ENCODE data around the gene SLC38A9.

The SLC38A9 gene

GRCh38 chr5:55578771-55579170 is 133.4 kb downstream of the SLC38A9 start:
- H3K4me3 Mint-ChIP-seq = no peak overlapping the region
- H3K27ac Mint-ChIP-seq = peak overlapping the region; percentile 33
- no peaks in the 10 kb centered on the region for H3K27me3 Mint-ChIP-seq (ENCODE audit: low read depth, poor library complexity)
- no peak for DNase-seq
- H3K9me3 Mint-ChIP-seq = no peaks in the 10 kb centered on the region
- no peak for TF ChIP-seq CTCF (IDR thresholded peaks at IDR 0.05)
- H3K4me1 Mint-ChIP-seq = no peaks in the 10 kb centered on the region
- H3K36me3 Mint-ChIP-seq (ENCODE audit: low read depth) = no peaks in the 10 kb centered on the region

GRCh38 chr5:55577353-55578060 is 134.6 kb downstream of the SLC38A9 start:
- no peak for DNase-seq
- Mint-ChIP-seq H3K36me3 (ENCODE audit: low read depth) (no peaks in the 10 kb centered on the region), H3K27ac (peak overlapping the region; percentile 58), H3K9me3 (no peaks in the 10 kb centered on the region), H3K4me1 (no peaks in the 10 kb centered on the region), H3K27me3 (ENCODE audit: low read depth, poor library complexity) (peaks cover 3% of the 10 kb centered on the region), H3K4me3 (no peak overlapping the region)
- no peak for TF ChIP-seq CTCF (IDR thresholded peaks at IDR 0.05)

- no peak for TF ChIP-seq CTCF (IDR thresholded peaks at IDR 0.05)
- DNase-seq = no peak
- no peak overlapping the region for H3K4me3 Mint-ChIP-seq
- no peaks in the 10 kb centered on the region for H3K9me3 Mint-ChIP-seq
- H3K36me3 Mint-ChIP-seq (ENCODE audit: low read depth) = no peaks in the 10 kb centered on the region
- H3K27ac Mint-ChIP-seq = no peak overlapping the region
- H3K4me1 Mint-ChIP-seq = no peaks in the 10 kb centered on the region
- peaks cover 3% of the 10 kb centered on the region for H3K27me3 Mint-ChIP-seq (ENCODE audit: low read depth, poor library complexity)
Measured at GRCh38 chr5:55576661-55577060, 135.5 kb downstream of the SLC38A9 start.

Measured in nephron progenitor cell (in vitro differentiated cells).